HG03378 (cell line): ENCODE results near the gene EHMT1.

Experiments used
- ATAC-seq: cut with Tn5 transposase; IDR thresholded peaks from one replicate; pipeline ENCODE4 v1.9.1; 2021; ENCODE audit warnings: mild to moderate bottlenecking, moderate library complexity; ENCODE audit not compliant: unreplicated experiment

EHMT1 gene

DNA sequence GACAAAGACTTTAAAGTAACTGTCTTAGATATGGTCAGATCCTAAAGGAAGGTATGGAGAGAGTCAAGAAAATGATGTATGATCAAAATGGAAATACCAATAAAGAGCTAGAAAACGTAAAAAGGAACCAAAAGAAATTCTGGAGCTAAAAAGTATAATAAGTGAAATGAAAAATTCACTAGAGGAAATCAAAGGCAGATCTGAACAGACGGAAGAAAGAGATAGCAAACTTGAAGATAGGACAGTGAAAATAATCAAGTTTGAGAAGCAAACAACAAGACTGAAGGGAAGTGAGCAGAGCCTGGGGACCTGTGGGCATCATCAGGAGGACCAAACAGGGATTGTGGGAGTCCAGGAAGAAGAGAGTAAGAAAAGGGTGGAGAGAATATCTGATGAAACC is 115.4 kb downstream of the EHMT1 start:
- ATAC-seq: no peak

DNA sequence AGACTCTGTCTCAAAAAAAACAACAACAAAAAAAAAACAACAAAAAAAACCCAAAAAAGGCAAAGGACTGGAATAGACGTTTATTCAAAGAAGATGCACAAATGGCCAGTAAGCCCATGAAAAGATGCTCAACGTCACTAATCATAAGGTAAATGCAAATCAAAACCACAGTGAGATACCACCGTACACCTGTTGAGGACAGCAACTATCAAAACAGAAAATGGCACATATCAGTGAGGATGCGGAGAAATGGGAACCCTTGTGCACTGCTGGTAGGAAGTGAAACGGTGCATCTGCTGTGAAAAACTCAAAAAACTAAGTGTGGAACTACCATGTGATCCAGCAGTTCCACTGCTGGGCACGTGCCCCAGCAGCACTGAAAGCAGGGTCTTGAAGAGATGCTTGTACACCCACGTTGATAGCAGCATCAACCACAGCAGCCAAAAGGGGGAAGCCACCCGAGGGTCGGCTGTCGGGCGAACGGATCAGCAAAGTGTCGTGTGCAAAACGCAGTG is 119.4 kb downstream of the EHMT1 start:
- peak; percentile 90 for ATAC-seq

DNA sequence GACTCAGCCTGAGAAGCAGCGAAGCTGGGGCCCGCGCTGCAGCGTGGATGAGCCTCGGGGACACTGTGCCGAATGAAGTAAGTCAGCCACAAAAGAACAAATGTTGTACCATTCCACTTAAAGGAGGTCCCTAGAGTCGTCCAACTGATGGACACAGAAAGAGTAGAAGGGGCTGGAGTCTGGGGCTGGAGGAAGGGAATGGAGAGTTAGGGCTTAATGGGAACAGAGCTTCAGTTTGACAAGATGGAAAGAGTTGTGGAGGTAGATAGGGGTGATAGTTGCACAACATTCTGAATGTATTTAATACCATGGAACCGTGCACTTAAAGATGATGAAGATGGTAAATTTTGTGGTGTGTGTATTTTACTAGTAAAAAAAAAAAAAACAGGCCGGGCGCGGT is 119.9 kb downstream of the EHMT1 start:
- ATAC-seq: no peak

DNA sequence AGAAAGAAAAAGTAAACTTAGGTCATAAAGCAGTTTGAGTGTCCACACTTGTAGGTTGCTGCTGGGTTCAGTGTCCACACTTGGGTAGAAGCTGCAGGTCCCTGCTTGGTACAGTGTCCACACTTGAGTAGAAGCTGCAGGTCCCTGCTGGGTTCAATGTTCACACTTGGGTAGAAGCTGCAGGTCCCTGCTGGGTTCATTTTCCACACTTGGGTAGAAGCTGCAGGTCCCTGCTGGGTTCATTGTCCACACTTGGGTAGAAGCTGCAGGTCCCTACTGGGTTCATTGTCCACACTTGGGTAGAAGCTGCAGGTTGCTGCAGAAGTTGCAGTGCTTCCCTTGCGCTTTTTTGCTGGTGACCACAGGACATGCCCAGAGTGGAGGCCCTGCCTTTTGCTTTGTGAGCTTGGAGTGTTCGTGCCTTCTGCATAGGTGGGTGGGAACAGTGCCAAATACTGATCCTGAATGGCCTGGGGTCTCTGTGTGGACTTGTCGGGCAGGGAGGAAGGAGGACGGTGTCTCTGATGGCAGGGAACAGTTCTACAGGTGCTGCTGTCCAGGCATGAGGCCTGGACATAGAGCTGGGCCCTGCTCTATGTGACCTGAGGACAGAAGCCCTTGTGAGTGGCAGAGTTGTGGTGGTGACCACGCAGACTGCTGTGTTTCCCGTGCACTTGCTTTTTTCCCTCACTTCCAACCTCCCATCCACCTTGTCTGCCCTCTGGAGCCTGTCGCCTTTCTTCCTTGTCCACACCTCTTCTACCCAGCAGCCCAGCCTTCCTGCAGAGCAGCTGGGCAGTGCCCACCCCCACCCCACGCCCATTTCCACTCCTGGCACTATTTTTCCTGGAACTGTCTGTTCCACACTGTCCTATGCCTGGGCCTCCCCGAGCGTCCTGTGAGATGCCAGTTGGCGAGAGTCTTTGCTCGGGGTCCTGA is 120.8 kb downstream of the EHMT1 start:
- no peak for ATAC-seq

DNA sequence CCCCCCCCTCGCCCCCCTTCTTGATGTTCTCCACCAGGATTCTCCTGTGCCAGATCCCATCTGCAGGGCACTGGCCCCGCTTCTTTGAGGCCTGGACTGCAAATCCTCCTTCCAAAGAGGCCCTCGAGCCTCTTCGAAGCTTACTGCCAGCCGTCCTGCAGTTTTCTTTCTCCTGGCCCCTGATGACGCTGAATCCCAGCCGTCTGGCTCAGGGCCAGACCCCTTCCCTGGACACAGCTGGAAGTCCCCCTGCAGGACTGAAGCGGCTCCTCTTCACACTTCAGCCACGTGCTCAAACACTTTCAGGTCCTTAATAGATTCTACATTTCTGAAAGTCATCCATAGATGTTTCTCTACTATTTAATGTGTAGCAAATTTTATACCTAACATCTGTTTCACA is 121.5 kb downstream of the EHMT1 start:
- ATAC-seq: no peak

DNA sequence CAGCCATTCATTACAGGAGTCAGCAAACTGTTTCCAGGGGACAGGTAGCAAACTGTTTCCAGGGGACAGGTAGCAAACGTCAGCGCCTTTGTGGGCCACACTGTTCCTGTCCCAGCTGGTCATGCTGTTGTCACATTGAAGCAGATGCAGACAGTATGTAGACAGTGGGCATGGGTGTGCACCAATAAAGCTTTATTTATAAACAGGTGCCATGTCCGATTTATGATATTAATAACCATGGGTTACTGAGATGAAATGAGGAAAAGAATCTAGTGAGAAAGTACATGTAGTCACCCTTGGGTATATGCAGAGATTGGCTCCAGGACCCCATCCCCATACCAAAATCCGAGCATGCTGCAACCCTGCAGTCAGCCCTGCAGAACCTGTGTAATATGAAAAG is 122.5 kb downstream of the EHMT1 start:
- ATAC-seq: no peak

DNA sequence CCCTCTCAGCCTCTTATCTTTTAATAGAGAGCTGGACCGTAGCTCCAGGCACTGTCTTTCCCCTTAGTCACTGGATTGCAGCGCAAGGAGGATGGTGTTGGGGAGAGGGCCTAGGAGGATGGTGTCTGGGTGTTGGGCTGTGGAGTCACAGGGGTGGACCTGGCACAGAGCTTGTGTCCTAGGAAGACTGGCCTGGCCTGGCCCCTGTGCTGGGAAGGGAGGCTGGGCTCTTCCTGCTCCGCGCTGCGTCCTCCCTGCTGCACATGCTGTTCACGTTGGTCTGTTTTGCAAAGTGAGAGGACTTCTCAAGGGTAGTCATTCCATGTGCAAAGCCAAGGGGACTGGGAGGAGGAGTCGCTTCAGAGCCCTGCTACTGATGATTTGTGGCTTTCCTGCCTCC is 123.9 kb downstream of the EHMT1 start:
- no peak for ATAC-seq

DNA sequence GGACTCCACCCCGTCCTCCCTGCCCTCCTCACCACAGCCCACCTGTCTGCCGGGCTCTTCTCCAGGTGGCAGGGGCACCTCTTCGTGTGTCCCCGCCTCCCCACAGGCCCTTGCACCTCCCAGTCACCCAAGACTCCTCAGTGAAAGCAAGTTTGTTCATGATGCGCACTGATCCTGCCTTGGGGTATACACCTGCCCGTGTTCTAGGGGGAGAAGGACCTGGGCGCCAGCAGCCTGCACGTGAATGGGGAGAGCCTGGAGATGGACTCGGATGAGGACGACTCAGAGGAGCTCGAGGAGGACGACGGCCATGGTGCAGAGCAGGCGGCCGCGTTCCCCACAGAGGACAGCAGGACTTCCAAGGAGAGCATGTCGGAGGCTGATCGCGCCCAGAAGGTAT is 124.9 kb downstream of the EHMT1 start:
- no peak for ATAC-seq

DNA sequence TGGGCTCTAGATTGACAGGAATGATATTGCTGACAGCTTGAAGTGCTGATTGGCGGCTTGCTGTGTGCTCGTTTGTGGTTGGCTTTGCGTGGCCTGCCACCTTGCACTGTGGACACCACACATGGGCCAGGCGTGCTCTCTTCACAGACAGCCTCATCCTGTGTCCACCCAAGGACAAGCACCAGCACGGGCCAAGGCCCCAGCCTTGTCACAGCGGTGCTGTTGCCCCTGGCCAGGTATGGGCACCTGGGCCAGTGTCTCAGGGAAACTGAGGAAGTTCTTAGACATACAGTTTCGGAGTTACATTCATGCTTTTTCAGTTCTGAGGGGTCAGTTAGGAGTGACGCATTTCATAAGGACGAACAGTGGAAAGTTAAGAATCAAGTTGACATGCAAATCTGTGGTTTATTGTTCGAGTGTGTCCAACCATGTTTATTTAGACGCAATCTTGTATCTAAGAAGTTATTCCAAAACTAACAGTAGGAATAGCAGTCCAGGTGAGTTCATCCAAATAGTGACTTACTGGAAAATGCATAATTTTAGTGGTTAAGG is 125.9 kb downstream of the EHMT1 start:
- ATAC-seq: peak; percentile 40

DNA sequence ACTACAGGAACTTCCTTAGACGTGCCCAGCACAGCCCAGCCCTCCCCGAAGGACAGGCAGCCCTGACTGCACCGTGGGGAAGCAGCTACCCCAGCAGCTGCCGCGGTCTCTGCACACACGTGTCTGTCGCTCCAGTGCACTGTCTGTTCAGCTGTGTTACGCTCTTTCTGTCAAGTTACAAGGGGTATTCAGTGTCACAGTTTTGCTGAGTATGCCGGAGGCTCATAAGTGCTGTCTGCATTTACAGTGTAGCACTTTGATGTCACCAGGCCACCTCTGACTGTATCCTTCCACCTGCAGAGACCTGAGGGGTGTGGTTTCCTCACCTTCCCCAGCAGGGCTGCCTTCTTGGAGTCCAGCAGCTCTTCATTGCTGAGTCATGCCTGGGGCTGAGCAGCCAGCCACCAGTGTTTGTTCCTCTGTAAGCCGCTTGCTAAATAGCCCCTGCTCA is 126.8 kb downstream of the EHMT1 start:
- peak; percentile 54 for ATAC-seq

DNA sequence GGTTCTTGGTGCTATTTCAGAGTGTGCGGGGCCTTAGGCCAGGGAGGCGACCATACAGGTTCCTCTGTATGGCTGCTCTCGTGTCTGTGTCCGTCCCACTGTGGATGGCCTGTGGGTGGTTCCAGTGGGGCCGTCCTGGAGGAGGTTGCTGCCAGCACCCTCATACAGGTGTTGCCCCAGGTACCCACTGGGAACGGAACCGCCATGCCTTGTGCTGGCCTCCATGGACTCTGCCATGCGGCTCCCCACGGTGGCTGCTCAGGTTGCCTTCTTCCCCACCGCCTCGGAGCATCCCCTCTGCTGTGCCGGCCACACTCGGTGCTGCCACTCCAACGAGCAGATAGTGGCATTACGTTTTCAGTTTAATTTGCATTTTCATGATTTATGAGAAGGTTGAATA is 129.5 kb downstream of the EHMT1 start:
- no peak for ATAC-seq

DNA sequence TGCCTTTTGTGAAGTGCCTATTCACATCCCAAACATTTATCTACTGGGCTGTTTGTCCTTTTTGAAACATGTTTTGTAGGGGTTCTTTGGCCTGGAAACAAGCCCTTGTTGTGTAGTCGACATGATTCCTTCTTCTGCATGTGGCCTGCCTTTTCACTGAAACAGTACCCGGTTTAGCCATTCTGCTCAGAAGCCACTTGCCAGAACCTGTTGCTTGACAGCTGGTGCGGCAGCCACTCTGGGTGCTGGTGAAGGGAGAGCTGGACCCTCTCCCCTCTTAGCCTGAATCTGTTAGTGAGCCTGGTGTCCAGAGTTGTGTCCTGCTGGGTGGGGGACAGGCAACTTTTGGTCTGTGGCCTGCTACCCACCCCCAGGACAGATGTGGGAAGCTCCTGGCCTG is 129.9 kb downstream of the EHMT1 start:
- no peak for ATAC-seq

DNA sequence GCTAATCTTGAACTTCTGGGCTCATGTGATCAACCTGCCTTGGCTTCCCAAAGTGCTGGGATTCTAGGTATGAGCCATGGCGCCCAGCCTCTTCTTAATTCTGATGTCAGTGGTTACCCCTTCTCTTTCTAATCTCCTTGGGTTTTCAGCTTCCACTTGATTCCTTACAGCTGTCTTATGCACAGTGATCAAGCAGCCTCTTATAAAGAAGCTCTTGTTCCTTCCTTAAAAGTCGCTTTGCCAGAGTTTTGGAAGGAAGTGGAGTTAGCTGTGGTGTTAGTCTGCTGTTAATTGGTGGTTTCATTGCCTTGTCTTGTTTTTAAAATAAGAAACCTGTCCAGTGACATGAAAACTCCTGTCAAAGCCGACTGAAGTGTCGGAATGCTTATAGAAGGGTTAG is 130.7 kb downstream of the EHMT1 start:
- ATAC-seq: no peak

DNA sequence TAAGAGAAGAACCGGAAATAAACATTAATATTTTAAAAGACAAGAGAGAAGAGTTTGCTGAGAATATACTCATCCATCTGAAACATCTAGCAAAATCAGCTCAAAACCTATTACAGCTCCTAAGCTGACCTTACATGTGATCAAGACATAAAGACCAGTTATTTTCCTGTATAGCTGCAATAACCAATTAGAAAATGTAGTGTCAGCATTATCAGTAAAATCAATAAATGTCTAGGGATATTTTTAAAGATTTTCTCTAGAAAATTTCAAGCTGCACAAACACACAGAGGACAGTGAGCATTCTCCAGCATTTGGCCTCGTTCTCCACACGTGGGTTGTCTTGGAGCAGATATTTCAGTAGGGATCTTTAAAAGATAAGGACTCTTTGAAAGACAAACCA is 131.2 kb downstream of the EHMT1 start:
- ATAC-seq: no peak

DNA sequence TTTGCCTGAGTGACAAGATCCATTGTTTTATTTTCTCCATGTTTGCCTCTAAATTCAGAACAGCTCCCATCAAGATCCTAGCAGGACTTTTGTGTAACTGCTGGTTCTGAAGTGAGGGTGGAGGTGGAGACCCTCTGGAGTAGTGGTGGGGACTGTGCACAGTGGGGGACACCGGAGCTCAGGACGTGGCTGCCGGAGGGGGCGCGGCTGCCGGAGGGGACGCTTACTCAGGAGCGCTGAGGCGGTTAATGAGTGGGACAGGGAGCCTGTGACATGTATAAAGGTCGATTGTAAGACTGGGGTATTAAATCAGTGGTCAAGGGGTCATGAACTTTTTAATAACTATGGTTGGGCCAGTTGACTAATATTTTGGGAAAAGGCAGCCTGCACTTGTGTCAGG is 131.8 kb downstream of the EHMT1 start:
- ATAC-seq: no peak

DNA sequence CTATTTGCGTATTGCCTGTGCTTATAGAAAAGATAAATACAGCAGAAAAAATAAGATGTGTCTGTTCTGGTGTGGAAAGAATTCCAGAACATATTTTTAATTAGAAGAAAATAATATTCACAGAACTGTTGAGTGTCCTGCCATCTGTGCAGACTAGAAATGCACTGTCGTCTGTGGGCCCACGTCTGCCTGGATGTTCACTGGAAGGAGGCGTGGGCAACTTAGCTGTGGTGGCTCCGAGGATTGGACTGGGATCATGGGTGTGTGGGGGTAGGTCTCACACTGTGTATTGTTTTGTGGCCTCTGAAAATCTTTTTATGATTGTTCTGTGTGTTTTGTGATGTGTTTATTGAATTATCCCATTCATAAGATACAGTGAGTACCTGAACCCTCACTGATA is 132.8 kb downstream of the EHMT1 start:
- ATAC-seq: no peak

DNA sequence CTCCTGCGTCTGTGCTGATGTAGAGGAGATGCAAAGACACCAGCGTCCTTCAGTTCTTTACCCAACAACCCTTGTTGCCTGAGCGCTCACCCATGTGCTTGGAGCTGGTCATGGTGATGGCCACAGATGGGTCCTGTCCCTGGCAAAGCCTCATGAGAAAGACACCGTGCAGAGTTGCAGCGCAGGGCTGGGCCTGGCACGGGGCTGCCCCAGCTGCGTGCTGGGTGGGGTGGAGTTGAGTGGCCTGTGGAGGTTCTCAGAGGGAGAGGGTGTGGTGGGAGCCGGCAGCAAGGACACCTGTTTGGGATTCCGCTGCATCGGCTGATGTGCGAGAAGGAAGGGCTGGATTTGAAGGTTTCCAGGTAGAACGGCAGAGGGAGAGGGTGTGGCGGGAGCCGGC is 133.6 kb downstream of the EHMT1 start:
- no peak for ATAC-seq

DNA sequence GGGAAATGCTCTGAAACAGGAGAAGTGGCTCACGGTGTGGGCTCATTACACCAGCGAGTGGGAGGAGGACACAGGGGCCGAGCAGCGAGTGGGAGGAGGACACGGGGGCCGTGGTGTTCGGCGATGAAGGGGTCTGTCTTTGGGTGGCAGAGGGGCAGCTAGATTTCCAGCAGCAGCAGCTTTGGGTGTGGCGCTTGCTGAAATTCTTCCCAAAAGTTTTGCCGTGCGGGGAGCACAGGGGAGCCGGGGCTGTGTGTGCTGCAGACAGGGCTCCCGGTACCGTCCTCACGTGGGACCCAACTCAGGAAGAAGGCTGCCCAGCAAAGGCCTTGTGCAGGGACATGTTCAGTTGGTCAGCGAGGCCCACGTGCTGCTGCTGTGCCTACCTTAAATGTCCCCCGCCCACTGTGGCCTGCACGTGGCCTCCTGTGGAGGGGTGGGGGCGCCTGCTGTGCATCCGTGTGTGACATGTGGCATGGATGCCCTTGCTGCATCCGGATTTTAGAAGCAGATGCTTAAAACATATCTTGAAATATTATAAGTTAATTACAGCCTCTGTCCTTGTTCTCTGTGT is 134.5 kb downstream of the EHMT1 start:
- no peak for ATAC-seq

DNA sequence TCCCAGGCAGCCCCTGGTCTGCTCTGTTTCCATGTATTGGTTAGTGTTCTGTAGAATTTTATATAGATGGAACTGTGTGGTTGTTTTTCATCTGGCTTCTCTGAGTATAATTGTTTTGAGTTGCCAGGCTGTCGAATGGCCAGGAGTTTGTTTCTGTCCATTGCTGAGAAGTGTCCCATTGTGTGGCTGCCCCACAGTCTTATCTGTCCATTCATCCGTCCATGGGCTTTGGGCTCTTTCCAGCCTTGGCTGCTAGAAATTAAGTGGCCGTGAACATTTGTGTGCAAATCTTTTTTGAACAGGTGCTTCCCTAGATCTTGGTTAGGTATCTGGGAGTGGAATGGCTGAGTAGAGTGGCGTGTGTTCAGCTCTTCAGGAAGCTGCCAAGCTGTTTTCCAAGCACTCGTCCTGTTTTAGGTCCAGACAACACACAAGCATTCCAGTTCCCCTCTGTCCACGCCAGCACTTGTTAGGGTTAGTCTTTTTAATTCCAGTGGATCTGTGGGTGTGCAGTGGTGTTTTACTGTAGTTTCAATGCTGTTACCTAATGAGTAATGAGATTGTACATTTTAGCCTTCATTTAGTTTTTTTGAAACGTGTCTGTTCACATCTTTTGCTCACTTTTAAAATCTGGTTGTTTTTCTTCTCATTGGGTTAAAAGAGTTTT is 136.6 kb downstream of the EHMT1 start:
- no peak for ATAC-seq

DNA sequence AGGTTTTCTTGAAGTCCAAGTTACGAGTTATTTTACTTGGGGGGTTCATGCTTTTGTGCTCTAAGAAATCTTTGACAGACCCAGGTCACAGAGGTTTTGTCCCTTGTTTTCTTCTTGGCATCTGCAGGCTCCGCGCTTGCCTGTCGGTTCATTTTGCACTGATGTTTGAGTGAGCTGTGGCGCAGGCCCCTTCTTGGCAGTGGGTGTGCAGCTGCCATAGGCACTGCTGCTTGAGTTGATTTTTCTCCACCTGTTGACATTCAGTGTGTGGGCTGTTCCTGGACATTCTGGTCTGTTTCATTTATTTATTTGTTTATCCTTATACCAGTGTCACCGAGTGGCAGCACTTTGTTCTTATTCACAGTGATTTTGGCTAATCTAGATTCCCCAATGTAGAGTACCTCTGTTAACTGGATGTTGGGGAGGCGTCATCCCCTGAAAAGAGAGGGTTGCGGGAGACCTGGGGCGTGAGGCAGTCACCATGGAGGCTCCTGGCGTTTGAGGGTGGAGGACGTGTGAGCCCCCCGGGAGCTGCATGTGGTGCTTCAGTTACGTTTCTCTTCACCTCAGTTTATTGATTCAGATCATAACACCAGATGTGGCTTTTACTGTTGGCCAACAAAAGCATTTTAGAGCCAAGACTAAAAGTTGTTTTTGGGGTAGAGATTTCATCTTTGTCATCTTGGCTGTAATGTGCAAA is 137.4 kb downstream of the EHMT1 start:
- no peak for ATAC-seq

DNA sequence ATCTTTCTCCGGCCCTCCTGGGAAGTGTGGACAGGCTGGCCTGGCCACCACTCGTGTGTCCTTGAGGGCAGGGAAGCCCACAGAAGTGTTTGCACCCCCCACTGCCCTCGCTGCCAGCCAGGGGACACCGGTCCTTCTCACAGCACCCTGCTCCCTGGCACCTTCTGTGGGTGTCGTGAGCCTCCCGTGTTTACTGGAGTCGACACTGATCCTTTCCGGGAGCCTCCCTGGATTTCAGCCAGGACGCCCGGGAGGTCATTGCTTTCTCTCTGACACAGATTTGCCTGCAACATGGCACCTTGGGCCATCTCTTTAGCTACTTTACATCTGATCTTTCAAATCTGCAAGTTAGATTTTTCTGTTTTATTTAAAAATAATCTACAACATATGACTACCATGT is 138.3 kb downstream of the EHMT1 start:
- ATAC-seq: no peak
